CD14-positive monocyte (primary cell): ENCODE measurements around the gene PTPRE. TPM values are rescaled to one million over a fixed set of nuclear protein-coding genes. Genes with fewer than 3 reads are reported as not detected.

Source experiments
- DNase-seq, 3 donors: peaks; one replicate each; pipeline ENCODE4 v3.0.0-alpha.2; 2011 to 2022
- H2AFZ ChIP-seq: 2 replicates; pipeline ENCODE4 v1.6.0; 2012; ENCODE audit warnings: mild to moderate bottlenecking, low read depth, low read length, inconsistent platforms; ENCODE audit not compliant: insufficient read depth, poor library complexity, severe bottlenecking
- H3K27ac ChIP-seq, 2 donors: 1 replicate in 1 of 2; 2 replicates in 1 of 2; pipeline ENCODE4 v1.5.1; 2012 to 2013; ENCODE audit warnings: low read length in 2 of 2, control low read depth in 1 of 2, inconsistent platforms in 1 of 2, low read depth in 1 of 2, mild to moderate bottlenecking in 1 of 2
- H3K27me3 ChIP-seq, 2 donors: one replicate each; pipeline versions ENCODE4 v1.6.0 to v1.6.1; 2011 to 2013; ENCODE audit warnings: low read length in 2 of 2; ENCODE audit not compliant: control insufficient read depth in 2 of 2, insufficient read depth in 2 of 2
- H3K36me3 ChIP-seq, 2 donors: replicated peaks in 1 of 2; 1 replicate in 1 of 2; 2 replicates in 1 of 2; pipeline versions ENCODE4 v1.5.1 to v1.6.1; 2012 to 2013; ENCODE audit warnings: low read length in 2 of 2, control low read depth in 1 of 2, inconsistent platforms in 1 of 2, mild to moderate bottlenecking in 1 of 2; ENCODE audit not compliant: insufficient read depth in 2 of 2, control insufficient read depth in 1 of 2
- H3K4me1 ChIP-seq, 2 donors: 1 replicate in 1 of 2; 2 replicates in 1 of 2; pipeline versions ENCODE4 v1.5.1 to v1.6.1; 2012 to 2013; ENCODE audit warnings: low read length in 2 of 2, control low read depth in 1 of 2, inconsistent platforms in 1 of 2, mild to moderate bottlenecking in 1 of 2, moderate library complexity in 1 of 2; ENCODE audit not compliant: insufficient read depth in 2 of 2, control insufficient read depth in 1 of 2
- H3K4me2 ChIP-seq: replicated peaks from 2 replicates; pipeline ENCODE3; 2012; ENCODE audit warnings: low read length, moderate library complexity, mild to moderate bottlenecking; ENCODE audit not compliant: poor library complexity, severe bottlenecking; ENCODE audit errors: extremely low read depth
- H3K4me3 ChIP-seq, 3 experiments: fragments of 200-600 bp in 1 of 3; sonication (generic) in 1 of 3; replicated peaks in 1 of 3; 1 replicate in 2 of 3; 2 replicates in 1 of 3; pipeline ENCODE4 v1.5.1; 2011 to 2013; ENCODE audit warnings: low read length in 3 of 3, mild to moderate bottlenecking in 3 of 3, control low read depth in 2 of 3, low read depth in 2 of 3, inconsistent platforms in 1 of 3, moderate library complexity in 1 of 3
- H3K79me2 ChIP-seq: 2 replicates; pipeline ENCODE4 v1.6.0; 2012; ENCODE audit warnings: mild to moderate bottlenecking, control low read depth, inconsistent platforms, low read length, moderate library complexity; ENCODE audit not compliant: insufficient read depth
- H3K9ac ChIP-seq: 2 replicates; pipeline ENCODE4 v1.6.0; 2017; ENCODE audit warnings: low read length, mild to moderate bottlenecking; ENCODE audit not compliant: insufficient read depth, poor library complexity, severe bottlenecking
- H3K9me3 ChIP-seq, 2 donors: replicated peaks in 1 of 2; 1 replicate in 1 of 2; 2 replicates in 1 of 2; pipeline versions ENCODE4 v1.5.1 to v1.6.1; 2012 to 2013; ENCODE audit warnings: low read length in 2 of 2, control low read depth in 1 of 2; ENCODE audit not compliant: control insufficient read depth in 1 of 2, insufficient read depth in 1 of 2
- H4K20me1 ChIP-seq: 2 replicates; pipeline ENCODE4 v1.6.0; 2012; ENCODE audit warnings: mild to moderate bottlenecking, low read length, control low read depth, moderate library complexity; ENCODE audit not compliant: insufficient read depth
- H3K27ac Mint-ChIP-seq, 7 donors: one replicate each; pipeline ENCODE4 v1.8.0; 2020; ENCODE audit warnings: mild to moderate bottlenecking in 7 of 7, mixed read lengths in 7 of 7, moderate library complexity in 6 of 7, inconsistent platforms in 2 of 7
- H3K27me3 Mint-ChIP-seq, 3 donors: one replicate each; pipeline ENCODE4 v1.8.0; 2021 to 2022; ENCODE audit warnings: low read depth in 3 of 3, mild to moderate bottlenecking in 3 of 3, mixed read lengths in 3 of 3, moderate library complexity in 3 of 3, inconsistent platforms in 1 of 3
- H3K36me3 Mint-ChIP-seq, 2 donors: one replicate each; pipeline ENCODE4 v1.8.0; 2020; ENCODE audit warnings: mixed read lengths in 2 of 2, inconsistent platforms in 1 of 2, mild to moderate bottlenecking in 1 of 2
- H3K4me1 Mint-ChIP-seq: one replicate; pipeline ENCODE4 v1.8.0; 2020; ENCODE audit warnings: mild to moderate bottlenecking, mixed read lengths
- H3K4me3 Mint-ChIP-seq, 2 donors: one replicate each; pipeline ENCODE4 v1.8.0; 2020; ENCODE audit warnings: mild to moderate bottlenecking in 2 of 2, mixed read lengths in 2 of 2, moderate library complexity in 1 of 2
- H3K9me3 Mint-ChIP-seq, 7 donors: one replicate each; pipeline ENCODE4 v1.8.0; 2020 to 2022; ENCODE audit warnings: mixed read lengths in 7 of 7, mild to moderate bottlenecking in 6 of 7, moderate library complexity in 6 of 7, inconsistent platforms in 2 of 7
- CTCF ChIP-seq: fragments of 200-600 bp; IDR thresholded peaks from one replicate; pipeline ENCODE4 v1.8.0; 2022; ENCODE audit warnings: antibody characterized with exemption, mild to moderate bottlenecking
- WGBS: methylation state at CpG from one replicate; pipeline ENCODE4 v1.1.5; 2013; ENCODE audit warnings: missing lambda C conversion rate; ENCODE audit not compliant: insufficient coverage; 5-methylcytosine and 5-hydroxymethylcytosine counted together
- intact Hi-C, 2 donors: fragments of 100-400 bp; cut with micrococcal nuclease; formaldehyde crosslinking; loops; one replicate each; pipeline versions ENCODE4 v1.15.0 to v1.15.1; 2023
- polyA plus RNA-seq, 3 donors: library from polyadenylated mRNA; depleted of rRNA in 1 of 3; unstranded in 2 of 3; stranded (reverse) in 1 of 3; fragments of 300-500 nt in 2 of 3; fragments of >200 nt in 1 of 3; fragmentation: Illumina TruSeq in 2 of 3; gene quantifications; 1 replicate in 2 of 3; 2 replicates in 1 of 3; pipeline ENCODE4 v1.2.3, GENCODE V29; 2012 to 2021

PTPRE gene
- polyA plus RNA-seq, 3 donors: 95.2 to 271 (median 125) TPM

GRCh38 chr10:127935071-127935561 lies 28.2 kb downstream of the PTPRE start:
- intact Hi-C loops: no loop called here

GRCh38 chr10:127937069-127937468 lies 30.2 kb downstream of the PTPRE start:
- H3K4me1 Mint-ChIP-seq: peaks cover 47% of the 10 kb centered on the region
- peaks cover 27 to 30% of the 10 kb centered on the region in 2 donors for H3K4me1 ChIP-seq
- H3K4me3 ChIP-seq: no peak overlapping the region
- no peaks in the 10 kb centered on the region for H3K9me3 ChIP-seq
- H3K36me3 Mint-ChIP-seq: peaks cover 42 to 65% of the 10 kb centered on the region in 2 donors
- H3K36me3 ChIP-seq: peaks cover 11 to 51% of the 10 kb centered on the region in 2 donors
- H3K4me3 Mint-ChIP-seq: no peak overlapping the region
- no peak overlapping the region for H3K27ac ChIP-seq
- no peak overlapping the region for H3K27ac Mint-ChIP-seq
- no peak overlapping the region for H3K4me2 ChIP-seq
- no peaks in the 10 kb centered on the region for H3K27me3 ChIP-seq
- H3K79me2 ChIP-seq: peaks cover 33% of the 10 kb centered on the region
- H3K27me3 Mint-ChIP-seq: peaks cover 0 to 1% (median 0%) of the 10 kb centered on the region in 3 donors
- TF ChIP-seq CTCF: no peak
- intact Hi-C loops: no loop called here
- peaks cover 0 to 2% (median 0%) of the 10 kb centered on the region in 7 donors for H3K9me3 Mint-ChIP-seq
- H2AFZ ChIP-seq: no peak overlapping the region
- H4K20me1 ChIP-seq: peaks cover 78% of the 10 kb centered on the region
- H3K9ac ChIP-seq: no peak overlapping the region
- no peak for DNase-seq

More at GRCh38 chr10:127935071-127935561, 28.2 kb downstream of the PTPRE start:
- no peak for TF ChIP-seq CTCF
- H4K20me1 ChIP-seq: peaks cover 65% of the 10 kb centered on the region
- Mint-ChIP-seq H3K4me1 (peaks cover 30% of the 10 kb centered on the region), H3K4me3 (no peak overlapping the region), H3K27me3 (no peaks in the 10 kb centered on the region), H3K27ac (peak overlapping the region in 2 of 7 donors; percentile 50 to 72), H3K36me3 (peaks cover 38 to 65% of the 10 kb centered on the region in 2 donors), H3K9me3 (peaks cover 0 to 2% (median 0%) of the 10 kb centered on the region in 7 donors)
- peaks cover 52% of the 10 kb centered on the region for H3K79me2 ChIP-seq
- DNase-seq: no peak
- 59% methylated on average over 15 of the region's 16 CpGs for WGBS
- no peaks in the 10 kb centered on the region for H3K27me3 ChIP-seq
- no peak overlapping the region for H3K27ac ChIP-seq
- no peaks in the 10 kb centered on the region for H3K9me3 ChIP-seq
- no peak overlapping the region for H3K4me2 ChIP-seq
- H3K9ac ChIP-seq: no peak overlapping the region
- H2AFZ ChIP-seq: no peak overlapping the region
- H3K4me3 ChIP-seq: no peak overlapping the region
- H3K4me1 ChIP-seq: peaks cover 15 to 21% of the 10 kb centered on the region in 2 donors
- peaks cover 11 to 51% of the 10 kb centered on the region in 2 donors for H3K36me3 ChIP-seq
